ENCODE data around the gene SHISA6.

GRCh38 chr17:11458279-11458678, 217.3 kb downstream of the SHISA6 start:
- TF ChIP-seq CTCF (IDR thresholded peaks at IDR 0.05) (no peak), POLR2A (IDR thresholded peaks at IDR 0.05) (no peak)
